GM21825 (cell line): ENCODE data around the gene KDM6A.
"Not testable (repeated sequence)": the region's sequence is repeated elsewhere in the genome, so short reads cannot be mapped to it uniquely, and the experiment has no call there.

ENCODE experiments used
- ATAC-seq: cut with Tn5 transposase; IDR thresholded peaks from one replicate; pipeline ENCODE4 v1.9.1; 2021; ENCODE audit warnings: mild to moderate bottlenecking, moderate library complexity; ENCODE audit not compliant: unreplicated experiment

Gene KDM6A

GRCh38 chrX:44954562-44954961 is 81.6 kb downstream of the KDM6A start:
- no peak for ATAC-seq

DNA sequence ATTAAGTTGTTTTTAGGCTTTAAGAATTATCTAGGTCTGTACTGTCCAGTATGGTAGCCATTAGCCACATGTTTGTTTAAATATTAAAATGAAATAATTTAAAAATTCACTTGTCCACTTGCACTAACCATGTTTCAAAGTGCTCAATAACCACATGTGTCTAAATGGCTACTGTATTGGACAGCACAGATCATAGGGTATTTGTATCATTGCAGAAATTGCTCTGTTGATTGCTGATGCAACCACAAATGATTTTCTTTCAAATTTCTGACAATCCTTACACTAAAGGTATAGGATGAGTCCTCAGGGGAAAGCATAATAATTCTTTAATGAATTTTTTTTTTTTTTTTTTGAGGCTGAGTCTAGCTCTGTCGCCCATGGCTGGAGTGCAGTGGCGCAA is 84.9 kb downstream of the KDM6A start:
- no peak for ATAC-seq

- no peak for ATAC-seq
Observed at GRCh38 chrX:44958480-44958879, 85.5 kb downstream of the KDM6A start.

DNA sequence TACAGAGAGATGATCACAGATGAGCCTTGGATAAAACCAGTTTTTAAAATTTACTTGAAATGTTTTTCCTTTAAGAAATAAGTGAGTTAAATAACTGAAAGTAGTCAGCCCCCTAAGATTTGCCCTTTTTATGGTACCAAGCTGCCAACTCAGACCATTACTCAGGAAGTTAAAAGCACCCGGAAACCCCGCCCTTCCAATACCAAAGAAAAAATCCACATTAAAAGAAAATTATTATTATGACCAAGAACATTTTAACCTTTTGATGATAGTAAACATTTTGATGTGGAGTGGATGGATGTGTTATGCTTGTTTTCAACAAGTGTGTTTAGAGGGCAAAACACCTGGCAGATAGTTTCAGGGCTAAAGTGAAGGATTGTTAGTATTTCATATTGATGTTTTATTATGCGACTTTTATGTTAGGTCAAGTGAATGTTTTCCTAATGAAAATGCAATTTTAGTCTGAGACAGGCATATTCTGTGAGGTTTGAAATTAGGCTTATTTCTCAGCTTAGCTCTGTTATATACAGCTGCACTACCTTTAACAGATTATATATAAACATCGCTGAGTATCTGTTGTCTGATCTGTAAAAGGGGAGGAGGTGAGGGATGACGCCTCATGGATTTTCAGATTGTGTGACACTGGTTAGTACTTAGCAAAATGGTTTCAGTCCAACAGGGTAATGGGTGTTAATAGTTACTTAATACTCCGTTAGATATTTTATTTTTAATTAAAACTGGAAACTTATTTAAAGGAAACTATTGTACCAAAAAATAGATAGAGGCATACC is 89.0 kb downstream of the KDM6A start:
- ATAC-seq, result no peak

GRCh38 chrX:44962944-44963343 is 90.0 kb downstream of the KDM6A start:
- ATAC-seq, result no peak

DNA sequence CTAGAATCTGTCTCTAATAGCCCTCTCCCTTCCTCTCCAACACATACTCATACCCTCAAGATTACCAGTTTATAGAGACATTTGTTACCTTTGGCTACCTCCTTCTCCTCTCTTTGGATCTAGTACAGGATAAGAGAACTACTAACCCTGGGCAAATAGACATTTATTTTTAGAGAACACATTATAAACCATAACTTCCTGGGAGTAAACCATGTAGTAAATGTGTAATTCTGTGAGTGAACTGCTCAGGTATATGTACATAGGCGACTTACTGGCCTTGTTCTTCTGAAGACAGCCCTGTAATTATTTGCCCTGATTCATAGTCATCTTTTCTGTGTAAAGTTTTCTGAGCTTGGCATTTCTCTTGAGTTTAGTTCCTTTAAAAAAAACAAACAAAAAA is 94.2 kb downstream of the KDM6A start:
- ATAC-seq, result no peak

DNA sequence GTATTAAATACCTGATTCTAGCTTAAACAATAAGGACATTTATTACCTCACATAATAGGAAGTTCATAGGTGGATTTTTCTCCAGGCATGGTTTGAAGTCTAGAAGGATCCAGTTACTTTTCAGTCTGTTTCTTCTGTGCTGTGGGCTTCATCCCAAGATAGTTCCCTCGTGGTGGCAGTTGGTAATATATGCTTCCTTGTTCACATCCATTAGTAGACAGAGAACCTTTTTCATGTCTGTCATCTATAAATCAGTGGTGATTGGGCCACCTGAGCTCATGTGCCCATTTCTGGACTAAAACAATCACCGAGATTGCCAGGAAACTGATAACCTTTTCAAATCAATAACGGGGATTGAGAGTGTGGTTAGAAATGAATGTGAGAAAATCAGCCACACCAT is 97.7 kb downstream of the KDM6A start:
- ATAC-seq, result no peak

DNA sequence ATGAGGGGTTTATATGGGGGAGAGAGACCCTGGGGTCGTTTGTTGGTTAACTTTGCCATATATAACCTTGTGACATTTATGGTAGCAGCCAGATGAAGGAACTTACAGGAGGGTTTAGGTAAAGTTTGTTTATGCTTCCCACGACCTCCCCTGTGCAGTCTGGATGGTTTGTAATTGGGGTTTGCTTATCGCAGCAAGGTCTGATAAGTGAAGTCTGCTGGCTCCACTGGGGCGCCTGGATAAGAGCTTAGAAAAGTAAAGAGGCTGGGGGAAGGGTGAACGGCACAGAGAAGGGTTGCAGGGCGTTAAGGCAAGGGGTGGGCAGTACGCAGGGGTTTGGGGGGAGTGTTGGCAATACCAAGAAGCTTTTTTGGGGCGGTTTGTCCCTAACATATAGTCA is 98.7 kb downstream of the KDM6A start:
- ATAC-seq, result no peak

GRCh38 chrX:44972132-44972531 is 99.1 kb downstream of the KDM6A start:
- ATAC-seq, result no peak

DNA sequence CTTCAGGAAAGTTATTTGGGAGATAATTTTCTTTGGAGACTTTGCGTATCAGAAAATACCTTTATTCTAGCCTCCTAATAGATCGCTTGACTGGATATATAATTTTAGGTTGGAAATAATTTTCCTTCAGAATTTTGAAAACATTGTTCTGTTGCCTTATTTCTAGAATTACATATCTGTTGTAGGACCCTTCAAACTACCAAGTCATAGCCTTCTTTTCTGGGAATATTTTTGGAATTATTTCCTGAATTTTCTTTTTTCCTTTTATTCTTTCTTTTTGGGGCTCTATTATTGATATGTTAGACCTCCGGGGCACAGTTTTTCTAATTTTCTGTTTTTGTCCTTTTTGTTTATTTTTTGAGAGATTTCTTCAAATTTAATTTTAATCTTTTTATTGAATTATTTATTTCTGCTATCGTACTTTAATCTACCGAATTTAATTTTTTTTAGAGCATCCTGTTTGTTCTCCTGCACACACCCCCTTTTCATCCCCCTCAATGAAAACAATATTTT is 100.5 kb downstream of the KDM6A start:
- no peak for ATAC-seq

DNA sequence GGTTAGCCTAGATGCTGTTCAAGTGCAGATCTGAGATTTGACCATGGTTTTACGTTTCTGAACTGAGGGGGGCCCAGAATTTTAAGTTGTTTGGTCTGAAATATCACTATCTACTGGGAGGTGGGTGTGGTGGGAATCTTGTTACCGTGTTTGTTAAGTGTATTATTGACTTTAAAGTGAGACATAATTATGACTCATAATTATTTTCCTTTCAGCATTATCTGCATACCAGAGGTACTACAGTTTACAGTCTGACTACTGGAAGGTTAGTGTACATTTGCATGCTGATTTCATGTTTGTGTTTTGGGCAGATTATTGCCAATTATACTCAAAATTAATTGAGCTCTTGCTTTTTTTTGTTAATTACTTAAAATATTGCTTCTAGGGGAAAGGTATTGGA is 101.5 kb downstream of the KDM6A start:
- ATAC-seq, result no peak

DNA sequence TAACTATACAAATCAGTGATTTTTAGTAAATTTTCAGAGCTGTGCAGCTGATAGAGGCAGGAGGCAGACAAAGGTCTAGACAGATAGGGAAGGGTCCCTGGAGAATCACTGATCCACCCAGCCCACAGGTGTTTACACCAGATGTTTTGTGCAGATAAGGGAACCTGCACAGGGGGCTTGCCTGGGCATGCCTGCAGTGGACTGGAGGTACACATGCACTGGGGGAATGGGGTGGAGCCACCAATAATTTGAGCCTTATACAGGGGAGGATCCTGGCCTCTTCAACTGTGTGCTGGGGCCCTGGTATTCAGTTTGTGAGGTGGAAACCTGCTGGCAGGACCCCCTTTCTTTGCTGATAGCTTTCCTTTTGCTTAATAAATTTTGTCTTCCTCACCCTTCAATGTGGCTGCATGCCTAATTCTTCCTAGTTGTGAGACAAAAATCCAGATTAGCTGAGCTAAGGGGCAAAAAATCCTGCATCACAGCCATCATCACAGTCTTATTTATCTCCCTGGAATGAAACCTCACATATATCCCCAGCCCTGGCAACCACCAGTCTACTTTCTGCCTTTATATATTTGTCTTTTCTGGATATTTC is 102.8 kb downstream of the KDM6A start:
- no peak for ATAC-seq

GRCh38 chrX:44978976-44979375 is 106.0 kb downstream of the KDM6A start:
- no peak for ATAC-seq

GRCh38 chrX:44980403-44980802 is 107.4 kb downstream of the KDM6A start:
- no peak for ATAC-seq

- no peak for ATAC-seq
Observed at GRCh38 chrX:44980883-44981282, 107.9 kb downstream of the KDM6A start.

DNA sequence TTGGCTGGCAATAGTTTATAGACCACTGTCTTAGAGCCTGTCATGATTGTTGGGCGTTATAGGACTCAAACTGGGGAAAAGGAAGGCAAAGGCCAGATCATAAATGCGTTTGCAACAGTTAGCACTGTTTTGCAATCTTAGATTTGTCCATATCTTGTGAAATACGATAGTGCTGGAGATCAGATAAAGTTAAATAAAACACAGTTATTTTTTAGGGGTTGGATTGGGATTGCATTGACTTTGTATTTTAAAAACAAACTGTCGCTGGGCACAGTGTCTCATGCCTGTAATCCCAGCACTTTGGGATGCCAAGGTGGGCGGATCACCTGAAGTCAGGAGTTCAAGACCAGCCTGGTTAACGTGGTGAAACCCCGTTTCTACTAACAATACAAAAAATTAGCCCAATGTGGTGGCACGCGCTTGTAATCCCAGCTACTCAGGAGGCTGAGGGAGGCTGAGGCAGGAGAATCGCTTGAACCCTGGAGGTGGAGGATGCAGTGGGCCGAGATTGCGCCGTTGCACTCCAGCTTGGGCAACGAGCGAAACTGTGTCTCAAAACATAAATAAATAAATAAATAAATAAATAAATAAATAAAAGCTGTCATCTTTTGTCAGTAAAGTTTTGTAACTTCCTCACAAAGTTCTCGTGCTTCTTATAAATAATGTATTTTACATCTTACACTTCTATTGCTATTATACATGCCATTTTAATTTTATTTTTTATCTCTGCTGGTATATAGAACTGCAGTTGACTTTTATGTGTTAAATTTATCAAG is 117.2 kb downstream of the KDM6A start:
- ATAC-seq, result no peak

GRCh38 chrX:44992775-44993174 is 119.8 kb downstream of the KDM6A start:
- ATAC-seq, result no peak

GRCh38 chrX:44996277-44996676 is 123.3 kb downstream of the KDM6A start:
- ATAC-seq, result no peak

DNA sequence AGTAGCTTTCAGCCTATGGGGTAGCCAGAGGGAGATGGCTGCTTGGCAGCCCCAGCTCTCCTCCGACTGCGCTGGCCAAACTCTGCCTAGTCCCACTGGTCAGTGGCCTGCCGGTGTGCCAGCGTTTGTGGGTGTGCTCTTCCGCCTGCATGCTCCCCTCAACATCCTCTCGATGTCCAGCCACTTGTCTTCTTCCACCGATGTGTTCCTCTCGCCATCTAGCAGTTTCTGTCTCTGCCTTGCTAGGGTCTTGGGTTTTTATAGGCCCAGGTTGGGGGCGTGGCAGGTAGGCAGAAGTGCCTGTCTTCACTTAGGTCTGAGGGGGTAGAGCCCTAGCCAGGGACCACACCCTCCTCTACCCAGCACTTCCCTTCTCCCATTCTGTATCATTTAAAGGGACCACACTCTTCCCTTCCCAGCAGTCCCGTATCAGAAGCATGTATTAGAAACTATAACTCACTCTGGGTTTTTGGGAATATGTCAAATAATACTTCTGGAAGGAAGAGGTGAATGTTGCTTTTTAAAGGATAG is 124.4 kb downstream of the KDM6A start:
- no peak for ATAC-seq

DNA sequence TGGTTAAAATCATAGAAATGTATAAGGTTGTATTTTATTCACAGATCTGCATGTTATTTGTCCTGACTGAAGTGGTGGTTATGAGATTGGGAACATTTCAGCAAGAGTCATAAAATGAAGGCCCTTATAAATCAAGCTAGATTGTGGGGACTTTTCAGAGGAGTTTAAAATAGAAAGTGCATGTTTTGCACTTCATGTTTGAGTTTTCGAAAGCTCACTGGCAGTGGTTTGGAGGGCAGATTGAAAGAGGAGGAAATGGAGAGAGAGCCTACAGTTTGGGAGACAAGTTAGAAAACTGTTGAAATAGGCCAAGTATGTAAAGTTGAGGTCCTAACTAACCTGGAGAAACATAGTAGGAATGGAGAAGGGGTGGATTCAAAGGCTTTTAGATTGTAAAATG is 124.9 kb downstream of the KDM6A start:
- peak; percentile 70 for ATAC-seq

GRCh38 chrX:44999237-44999636 is 126.2 kb downstream of the KDM6A start:
- ATAC-seq, result not testable (repeated sequence)
